ENCODE data around the gene APOH.
"Not testable (repeated sequence)": the region's sequence is repeated elsewhere in the genome, so short reads cannot be mapped to it uniquely, and the experiment has no call there.

The APOH gene, protein sequence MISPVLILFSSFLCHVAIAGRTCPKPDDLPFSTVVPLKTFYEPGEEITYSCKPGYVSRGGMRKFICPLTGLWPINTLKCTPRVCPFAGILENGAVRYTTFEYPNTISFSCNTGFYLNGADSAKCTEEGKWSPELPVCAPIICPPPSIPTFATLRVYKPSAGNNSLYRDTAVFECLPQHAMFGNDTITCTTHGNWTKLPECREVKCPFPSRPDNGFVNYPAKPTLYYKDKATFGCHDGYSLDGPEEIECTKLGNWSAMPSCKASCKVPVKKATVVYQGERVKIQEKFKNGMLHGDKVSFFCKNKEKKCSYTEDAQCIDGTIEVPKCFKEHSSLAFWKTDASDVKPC

DNA sequence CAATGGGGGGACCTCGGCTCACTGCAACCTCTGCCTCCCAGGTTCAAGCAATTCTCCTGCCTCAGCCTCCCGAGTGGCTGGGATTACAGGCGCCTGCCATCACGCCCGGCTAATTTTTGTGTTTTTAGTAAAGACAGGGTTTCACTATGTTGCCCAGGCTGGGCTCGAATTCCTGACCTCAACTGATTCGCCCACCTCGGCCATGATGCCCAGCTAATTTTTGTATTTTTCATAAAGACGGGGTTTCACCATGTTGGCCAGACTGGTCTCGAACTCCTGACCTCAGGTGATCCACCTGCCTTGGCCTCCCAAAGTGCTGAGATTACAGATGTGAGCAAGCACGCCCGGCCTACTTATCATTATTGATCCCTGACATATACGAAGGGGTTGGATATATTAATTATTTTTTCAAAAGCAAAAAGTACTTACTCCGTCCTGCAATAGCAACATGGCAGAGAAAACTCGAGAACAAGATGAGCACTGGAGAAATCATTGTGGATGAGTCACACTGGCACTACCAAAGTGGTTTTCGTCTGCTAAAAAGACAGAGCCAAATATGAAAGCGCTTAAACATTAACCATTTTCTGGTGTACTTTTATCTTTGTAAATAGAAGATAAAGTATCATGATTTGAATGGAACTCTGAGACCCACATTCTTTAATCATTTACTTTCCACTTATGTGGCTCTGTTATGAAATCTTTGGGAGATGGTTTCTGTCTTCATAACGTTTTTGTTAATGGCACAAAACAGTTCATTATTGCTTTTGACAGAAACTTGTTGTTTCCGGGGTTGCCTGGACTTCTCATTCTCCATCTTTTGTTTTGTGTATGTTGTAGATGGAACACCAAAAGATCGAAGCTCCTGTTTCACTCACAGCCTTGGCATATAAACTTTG is at the start of gene APOH:
APOH (minus strand) TSS at position 529 of the 896 bp plus-strand sequence; CDS start at position 493, 36 bp downstream.
- DNase-seq, result no peak

DNA sequence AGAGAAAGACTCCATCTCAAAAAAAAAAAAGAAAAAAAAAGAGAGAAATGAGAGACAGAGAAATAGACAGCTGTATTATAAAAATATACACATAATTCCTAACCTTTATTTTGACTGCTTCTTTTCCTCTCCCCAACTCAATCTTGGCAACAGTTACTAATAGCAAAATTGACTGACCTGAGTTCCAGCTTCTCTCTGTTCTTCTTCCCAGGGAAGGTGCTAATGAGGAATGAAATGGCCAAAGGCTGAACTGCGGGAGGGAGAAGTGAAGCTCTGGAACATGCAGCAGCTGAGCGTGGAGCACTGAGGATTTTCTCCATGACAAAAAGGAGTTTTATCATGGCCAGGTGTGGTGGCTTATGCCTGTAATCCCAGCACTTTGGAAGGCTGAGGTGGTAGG is 48.0 kb upstream of the APOH start:
- DNase-seq, result no peak

DNA sequence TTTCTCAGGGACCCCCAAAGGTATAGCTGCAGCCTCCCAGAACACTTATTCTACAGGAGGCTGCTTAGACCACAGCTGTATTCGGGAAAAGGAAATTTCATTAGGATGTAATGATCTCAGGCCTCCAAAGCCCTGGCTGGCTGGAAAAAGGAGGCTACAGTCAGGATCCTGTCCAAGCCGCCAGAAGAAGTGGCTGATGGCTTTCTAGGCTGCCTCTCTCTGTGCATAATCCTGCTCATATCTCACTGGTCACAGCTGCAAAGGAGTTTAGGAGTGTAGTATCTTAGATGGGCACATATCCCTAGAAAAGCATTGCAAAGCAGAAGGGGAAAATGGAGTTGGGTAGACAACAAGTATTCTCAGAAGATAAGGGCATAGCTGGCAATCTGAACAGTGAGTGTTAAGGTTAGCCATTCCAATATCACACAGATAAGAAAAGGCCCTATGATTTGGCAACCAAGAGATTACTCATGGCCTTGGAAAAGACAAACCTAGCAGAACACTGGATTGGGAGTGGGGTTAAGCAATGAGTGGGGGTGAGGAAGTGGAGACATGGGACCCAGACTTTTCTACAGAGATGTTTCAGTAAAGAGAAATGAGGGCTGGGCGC is 47.2 kb upstream of the APOH start:
- no peak for DNase-seq

DNA sequence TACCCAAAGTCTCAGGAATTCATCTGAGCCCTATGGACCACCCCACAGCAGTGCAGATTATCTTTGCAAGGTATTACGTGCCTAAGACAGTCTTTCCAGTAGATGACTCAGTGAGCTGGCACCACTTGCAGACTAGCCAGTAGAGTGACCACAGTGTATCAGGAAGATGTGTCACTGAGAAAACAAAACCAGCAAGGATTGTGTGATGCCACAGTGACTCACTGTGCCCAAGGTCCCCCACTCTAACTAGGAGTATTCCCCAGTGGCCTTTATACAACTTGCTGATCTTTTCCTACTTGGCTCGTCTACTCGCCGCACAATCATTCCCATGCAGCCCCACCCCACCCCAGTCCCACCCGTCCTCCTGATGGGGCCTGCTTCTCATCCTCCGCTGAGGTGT is 46.4 kb upstream of the APOH start:
- peak; percentile 47 for DNase-seq

DNA sequence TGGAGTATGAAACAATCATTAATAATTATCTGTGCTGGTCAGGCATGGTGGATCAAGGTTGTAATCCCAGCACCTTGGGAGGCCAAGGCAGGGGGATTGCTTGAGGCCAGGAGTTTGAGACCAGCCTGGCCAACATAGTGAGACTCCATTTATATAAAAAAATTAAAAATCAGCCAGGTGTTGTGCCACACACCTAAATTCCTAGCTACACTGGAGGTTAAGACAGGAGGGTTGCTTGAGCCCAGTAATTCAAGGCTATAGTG is 44.3 kb upstream of the APOH start:
- DNase-seq, result no peak

DNA sequence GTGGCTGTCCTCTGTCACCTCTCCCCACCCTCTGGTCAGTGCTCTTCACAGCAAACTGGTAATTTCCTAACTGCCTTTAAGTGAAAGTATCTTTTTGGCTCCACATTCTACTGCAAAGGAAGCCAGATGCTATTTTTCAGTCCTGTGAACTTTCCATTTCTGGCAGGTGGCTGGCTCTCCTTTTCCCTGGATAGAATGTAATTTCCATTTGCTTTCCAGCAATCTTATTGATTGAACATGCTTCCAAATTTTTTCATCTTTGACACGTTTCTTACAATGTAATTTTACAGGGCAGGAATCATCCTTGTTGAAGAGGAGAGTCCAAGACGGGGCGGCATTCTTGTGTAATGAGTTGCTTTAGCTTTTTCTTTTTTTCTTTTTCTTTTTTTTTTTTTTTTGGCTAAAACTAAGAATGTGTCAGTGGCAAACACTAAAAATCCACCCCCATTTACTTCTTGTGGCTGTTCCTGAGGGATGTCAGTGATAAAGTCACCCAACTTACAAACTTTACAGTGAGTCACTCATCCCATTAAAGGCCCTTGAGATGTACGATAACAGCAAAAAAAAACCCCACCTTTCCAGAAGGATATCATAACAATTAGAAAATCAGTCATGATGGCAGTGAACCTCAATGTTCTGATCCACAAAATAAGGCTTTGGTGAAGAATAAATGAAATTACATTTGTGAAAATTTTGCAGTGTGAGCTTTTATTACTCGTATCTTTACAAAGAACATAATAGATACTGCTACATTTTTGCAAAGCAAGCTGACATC is 43.8 kb upstream of the APOH start:
- no peak for DNase-seq

DNA sequence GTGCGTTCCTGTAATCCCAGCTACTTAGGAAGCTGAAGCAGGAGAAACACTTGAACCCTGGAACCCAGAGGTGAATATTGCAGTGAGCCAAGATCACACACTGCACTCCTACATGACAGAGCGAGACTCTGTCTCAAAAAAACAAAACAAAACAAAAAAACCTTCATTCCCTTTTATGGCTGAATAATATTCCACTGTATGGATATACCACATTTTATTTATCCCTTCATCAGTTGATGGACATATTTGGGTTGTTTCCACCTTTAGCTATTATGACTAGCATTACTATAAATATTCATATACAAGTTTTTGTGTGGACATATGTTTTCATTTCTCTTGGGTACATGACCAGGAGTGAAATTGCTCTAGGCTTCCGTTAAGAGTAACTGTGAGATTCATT is 42.3 kb upstream of the APOH start:
- DNase-seq, result no peak

DNA sequence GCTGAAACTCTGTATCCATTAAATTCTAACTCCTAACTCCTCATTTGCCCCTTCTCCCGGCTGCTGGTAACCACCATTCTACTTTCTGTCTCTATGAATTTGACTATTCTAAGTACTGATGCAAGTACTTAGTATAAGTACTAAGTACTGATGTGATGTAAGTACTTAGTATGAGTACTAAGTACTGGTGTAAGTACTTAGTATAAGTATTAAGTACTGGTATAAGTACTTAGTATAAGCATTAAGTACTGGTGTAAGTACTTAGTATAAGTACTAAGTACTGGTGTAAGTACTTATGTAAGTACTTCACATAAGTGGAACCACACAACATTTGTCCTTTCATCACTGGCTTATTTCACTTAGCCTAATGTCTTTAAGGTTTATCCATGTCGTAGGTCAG is 40.9 kb upstream of the APOH start:
- no peak for DNase-seq

DNA sequence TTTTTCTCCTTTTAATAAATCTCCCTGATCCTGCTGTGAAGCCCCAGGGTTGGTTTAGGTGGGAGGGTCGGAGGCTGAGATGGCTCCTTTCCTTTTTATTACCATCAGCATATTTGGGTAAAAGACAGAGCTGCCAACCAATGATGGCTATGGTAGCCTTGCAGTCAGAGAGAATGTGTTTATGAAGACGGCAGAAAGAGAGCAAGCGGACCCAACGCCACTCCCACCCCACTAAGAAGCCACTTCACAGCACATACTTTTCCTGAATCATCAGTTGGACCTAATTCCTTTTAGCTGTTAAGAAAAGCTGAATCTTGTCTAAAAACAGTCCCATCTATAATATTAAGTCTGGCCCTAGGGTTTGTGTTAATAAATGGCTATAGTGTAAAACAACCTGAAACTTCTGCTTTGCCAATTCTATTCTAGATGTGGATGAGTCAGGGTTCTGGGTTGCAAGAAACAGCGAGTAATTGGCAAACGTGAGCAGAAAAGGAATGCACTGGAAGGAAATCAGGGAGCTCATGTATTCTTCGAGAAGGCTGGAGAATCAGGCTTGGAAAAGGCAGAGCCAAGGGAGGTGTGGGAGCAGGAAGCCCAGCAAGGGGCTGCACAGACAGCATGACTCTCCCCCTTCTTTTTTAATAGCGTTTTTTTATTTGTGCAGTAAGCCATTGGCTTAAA is 39.2 kb upstream of the APOH start:
- DNase-seq, result no peak

DNA sequence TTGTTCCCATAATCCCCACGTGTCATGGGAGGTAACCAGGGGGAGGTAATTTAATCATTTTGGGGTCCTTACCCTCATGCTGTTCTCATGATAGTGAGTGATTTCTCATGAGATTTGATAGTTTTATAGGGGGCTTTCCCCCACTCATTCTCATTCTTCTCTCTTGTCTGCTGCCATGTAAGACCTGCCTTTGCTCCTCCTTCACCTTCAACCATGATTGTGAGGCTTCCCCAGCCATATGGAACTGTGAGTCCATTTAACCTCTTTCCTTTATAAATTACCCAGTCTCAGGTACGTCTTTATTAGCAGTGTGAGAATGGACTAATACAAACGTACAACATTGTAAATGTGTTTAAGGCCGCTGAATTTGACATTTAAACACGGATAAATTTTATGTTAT is 35.5 kb upstream of the APOH start:
- no peak for DNase-seq

DNA sequence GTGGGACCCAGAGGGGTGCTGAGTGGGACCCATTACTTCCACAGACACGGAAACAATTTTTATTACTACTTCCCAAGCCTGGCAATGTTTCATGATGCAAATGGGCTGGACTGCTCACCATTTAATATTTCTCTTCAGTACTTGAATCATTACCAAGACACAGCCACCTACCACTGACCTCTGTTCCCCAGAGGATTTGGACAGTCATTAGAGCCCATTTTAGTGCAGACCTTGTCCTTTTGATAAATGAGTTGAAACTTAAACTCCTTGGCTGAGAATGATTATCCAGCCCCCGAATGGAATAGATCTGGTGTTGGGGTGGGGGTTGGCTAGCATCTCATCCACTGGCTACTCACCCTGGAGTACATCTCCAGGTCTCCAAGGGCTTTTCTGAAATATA is 33.6 kb upstream of the APOH start:
- no peak for DNase-seq

DNA sequence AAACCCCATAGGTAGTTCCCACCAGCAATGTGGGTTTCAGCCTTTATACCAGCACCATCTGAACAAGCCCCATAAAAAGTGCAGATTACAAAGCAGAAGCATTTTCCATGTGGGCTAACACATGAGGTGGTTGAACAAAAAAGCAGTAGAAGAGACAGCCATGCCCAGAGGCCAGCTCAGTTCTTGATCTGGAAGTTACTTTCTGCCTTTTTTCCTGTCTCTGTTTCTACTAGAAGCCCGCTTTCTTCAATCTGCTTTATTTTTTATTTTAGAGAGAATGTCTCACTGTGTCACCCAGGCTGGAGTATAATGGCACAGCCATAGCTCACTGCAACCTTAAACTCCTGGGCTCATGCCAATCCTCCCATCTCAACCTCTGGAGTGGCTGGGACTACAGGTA is 31.5 kb upstream of the APOH start:
- DNase-seq, result no peak

DNA sequence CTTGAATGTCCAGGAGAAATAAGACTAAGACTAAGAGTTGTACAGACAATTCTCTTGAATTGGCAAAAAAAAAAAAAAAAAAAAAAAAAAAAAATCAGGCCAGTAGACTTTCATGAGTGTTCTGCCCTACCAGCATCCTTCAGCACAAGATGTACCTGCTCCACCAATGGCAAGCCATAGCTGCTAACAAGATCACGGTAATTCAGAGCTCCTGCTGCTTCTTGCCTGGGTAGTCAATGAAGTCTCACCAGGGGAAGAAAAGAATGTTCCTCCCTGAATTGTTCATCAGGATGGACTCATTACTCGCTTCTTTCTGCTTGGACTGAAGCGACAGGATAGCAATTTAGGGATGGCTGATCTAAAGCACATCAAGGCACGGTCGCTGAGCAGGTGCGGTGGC is 31.1 kb upstream of the APOH start:
- DNase-seq, result no peak

DNA sequence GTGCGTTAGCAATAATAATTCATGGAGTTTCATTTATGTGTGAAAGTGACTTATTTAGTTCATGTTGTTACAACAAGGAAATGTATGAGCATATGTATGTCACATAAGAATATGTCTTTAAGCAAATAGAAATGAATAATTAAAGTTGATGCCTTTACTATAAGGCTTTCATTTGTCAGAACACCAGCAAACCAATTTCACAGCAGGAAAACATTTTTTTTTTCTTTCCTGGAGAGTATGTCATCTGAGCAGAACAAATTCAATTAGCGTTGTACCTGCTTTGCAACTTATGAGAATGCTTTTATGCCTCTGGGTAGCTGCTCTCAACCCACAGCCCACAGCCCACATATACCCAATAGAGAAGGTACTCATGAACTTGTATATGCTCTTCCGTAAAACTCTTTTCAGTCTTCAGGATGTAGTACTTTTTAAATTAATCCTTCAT is 26.3 kb upstream of the APOH start:
- DNase-seq, result no peak

DNA sequence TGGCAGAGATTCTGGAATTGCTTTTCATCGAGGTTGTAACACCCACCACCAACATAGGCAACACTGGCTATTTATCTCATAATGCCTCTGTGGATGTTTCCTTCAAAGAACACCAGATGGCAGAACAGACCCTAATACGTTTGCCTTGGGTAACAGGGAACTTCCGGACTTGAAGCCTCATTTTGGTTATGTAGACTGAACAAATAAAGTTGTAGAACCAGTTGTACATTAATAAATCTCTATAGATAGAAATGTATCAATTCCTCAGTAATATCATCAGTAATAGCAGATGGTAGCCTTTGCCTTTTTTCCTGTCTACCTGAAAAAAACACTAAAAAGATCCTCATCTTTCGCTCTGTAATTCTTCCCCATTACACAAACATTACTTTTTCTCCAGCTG is 25.9 kb upstream of the APOH start:
- DNase-seq, result no peak

DNA sequence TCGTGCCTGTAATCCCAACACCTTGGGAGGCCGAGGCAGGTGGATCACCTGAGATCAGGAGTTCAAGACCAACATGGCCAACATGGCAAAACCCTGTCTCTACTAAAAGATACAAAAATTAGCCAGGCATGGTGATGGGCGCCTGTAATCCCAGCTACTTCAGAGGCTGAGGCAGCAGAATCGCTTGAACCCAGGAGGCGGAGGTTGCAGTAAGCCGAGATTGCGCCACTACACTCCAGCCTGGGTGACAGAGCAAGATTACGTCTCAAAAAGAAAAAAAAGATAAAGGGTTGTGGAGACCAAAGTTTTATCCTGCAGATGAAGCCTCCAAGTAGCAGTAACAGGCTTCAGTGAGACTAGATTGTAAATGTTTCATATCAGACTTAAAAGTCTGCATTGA is 24.2 kb upstream of the APOH start:
- not testable (repeated sequence) for DNase-seq

DNA sequence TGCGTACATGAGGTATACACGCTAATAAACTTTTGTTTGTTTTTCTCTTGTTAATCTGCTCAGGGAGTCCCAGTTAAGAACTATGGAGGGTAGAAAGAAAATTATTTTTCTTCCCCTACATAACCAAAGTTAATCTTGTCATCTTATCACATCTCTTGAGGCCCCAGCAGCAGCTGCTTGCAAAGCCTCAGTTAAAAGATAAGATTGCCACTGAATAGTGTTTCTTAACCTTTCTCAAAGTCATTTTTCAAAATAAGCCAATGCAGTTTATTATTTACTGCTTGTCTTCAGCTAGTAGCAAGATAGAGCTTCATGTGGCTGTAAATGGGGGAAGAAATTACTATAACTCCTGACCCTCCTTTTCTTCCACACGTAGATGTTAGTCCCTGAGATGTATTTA is 21.5 kb upstream of the APOH start:
- no peak for DNase-seq

DNA sequence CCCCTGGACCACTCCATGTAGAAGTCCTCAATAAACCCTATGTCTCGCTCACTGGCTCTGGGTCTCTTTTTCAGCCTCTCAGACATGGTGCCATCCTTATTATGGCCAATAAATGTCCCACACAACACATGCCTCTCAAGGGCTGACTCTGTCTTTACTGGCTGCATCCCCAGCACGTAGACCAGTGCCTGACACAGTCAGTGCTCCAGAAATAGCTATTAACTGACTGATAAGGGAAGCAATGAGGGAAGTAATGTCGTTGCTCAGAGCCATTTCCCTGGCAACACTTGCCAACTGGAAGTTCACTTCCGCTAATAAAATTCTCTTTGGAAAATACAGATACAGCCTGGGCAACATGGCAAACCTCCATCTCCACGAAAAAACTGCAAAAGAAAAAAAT is 19.1 kb upstream of the APOH start:
- DNase-seq, result no peak

DNA sequence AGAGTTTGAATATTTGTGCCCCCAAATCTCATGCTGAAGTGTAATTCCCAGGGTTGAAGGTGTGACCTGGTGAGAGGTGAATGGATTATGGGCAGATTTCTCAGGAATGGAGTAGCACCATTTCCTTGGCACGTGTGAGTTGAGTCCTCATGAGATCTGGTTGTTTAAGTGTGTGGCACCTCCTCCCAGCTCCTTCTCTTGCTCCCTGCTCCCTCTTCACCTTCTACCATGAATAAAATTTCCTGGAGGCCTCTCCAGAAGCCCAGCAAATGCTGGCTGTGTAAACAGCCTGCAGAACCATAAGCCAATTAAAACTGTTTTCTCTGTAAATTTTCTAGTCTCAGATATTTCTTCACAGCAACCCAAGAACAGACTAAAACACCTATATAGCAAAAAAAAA is 12.6 kb upstream of the APOH start:
- DNase-seq, result no peak

DNA sequence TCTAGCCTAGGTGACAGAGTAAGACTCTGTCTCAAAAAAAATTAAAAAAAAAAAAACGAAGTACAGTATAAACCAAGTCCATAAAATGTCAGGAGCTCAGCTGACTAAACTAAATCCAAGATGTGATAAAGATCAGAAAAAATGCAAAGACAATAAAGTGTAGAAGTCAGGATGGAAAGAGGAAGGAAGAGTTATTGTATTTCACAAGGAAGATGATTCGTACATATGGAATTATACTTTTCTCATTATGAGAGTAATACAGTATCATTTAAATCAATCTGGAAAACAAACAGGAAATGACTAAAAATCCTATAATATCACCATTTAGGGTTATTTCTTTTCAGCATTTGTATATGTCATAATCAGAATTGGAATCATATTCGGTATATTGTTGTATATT is 11.4 kb upstream of the APOH start:
- DNase-seq, result no peak

DNA sequence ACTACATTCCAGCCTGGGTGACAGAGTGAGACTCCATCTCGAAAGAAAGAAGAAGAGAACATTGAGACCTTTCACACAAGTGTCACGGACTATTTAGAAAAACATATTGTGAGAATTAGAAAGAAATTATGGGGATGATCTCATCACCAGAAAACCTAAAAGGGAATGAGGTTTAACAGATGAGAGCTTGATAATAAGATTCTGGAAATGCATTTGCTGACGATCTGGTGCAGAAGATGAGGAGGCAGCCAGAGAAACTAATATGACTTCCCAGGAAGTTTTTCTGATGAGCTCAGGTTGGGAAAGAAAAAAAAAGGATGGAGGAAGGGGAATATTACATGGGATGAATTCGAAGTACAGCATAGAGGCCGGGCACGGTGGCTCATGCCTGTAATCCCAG is 10.8 kb upstream of the APOH start:
- DNase-seq, result no peak

DNA sequence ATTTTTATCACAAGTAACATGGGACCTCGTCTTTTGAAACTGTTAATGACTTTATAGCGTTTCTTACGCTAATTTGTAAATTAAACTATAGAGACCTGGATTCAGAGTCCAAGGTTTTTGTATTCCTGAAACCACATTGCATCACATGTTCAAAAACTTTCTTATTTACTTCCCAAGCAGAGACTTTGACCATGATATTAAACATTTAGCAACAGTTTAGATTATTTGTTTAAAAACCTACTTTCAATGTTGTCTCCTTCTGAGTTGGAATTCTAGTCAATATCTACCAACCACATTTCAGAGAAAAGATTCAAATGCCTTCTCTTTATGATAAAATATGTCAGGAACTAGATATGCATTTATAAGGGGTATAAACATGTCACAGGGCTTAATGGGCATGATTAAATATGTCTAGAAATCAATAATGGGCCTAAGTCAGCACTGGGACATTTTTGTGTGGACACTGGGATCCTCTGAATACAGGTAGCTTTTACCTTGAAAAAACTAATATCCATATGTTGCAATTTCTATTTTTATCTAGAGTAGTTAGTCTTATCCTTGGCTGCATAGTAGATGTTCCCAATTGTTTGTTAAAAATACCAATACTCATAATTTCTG is 6.3 kb upstream of the APOH start:
- no peak for DNase-seq

Data from stimulated activated CD8-positive, alpha-beta memory T cell treated with anti-CD3 and anti-CD28 coated beads, Interleukin-4, amount 100 ng/mL, for 48 hours (primary cell).